ENCODE measurements around the gene QSOX2. TPM values are rescaled to one million over a fixed set of nuclear protein-coding genes. Genes with fewer than 3 reads are reported as not detected.

QSOX2 gene
- total RNA-seq, 4 donors from 2014 or later, result 2.9 to 7.1 (median 5.5) TPM

DNA sequence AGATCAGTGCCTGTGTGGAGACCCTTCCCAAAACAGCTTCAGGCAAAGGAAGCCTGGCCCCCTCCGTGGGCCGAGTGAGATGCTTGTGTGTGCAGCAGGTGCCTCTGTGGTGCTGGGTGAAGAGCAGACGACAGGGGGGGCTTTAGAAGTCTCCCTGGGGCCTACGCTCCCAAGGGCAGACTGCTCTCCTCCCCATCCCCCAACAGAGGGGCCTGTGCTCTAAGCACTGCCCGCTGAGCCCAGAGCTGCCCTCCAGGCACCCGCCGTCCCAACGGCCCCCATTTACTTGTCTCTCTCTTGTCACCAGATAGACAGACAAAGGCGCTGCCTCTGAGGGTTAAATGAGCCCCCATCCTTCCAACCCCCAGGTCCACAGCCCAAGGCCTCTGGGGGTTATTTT, 38.0 kb downstream of the QSOX2 start:
- Histone ChIP-seq H3K27me3 (peaks cover 8 to 36% (median 19%) of the 10 kb centered on the region in 4 donors), H3K4me3 (no peak overlapping the region), H3K27ac (no peak overlapping the region), H3K36me3 (peaks cover 0 to 50% (median 7%) of the 10 kb centered on the region in 3 donors), H3K4me1 (peaks cover 0 to 13% (median 0%) of the 10 kb centered on the region in 3 donors), H3K9me3 (no peaks in the 10 kb centered on the region)
- 83 to 90% methylated on average over 1 to 6 of the region's 9 CpGs for WGBS, 2 donors
- no peak for TF ChIP-seq POLR2A (IDR thresholded peaks at IDR 0.05)
- TF ChIP-seq, protein P1, sequence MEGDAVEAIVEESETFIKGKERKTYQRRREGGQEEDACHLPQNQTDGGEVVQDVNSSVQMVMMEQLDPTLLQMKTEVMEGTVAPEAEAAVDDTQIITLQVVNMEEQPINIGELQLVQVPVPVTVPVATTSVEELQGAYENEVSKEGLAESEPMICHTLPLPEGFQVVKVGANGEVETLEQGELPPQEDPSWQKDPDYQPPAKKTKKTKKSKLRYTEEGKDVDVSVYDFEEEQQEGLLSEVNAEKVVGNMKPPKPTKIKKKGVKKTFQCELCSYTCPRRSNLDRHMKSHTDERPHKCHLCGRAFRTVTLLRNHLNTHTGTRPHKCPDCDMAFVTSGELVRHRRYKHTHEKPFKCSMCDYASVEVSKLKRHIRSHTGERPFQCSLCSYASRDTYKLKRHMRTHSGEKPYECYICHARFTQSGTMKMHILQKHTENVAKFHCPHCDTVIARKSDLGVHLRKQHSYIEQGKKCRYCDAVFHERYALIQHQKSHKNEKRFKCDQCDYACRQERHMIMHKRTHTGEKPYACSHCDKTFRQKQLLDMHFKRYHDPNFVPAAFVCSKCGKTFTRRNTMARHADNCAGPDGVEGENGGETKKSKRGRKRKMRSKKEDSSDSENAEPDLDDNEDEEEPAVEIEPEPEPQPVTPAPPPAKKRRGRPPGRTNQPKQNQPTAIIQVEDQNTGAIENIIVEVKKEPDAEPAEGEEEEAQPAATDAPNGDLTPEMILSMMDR (IDR thresholded peaks at IDR 0.05), result no peak
- DNase-seq, result no peak
- intact Hi-C loops (cut with DNase I), result loop anchor here (10.0 kb wide), 1 partner anchor 63 kb away; no protein-coding TSS in a partner anchor

- H3K4me1 ChIP-seq, result peaks cover 0 to 22% (median 0%) of the 10 kb centered on the region in 3 donors
- intact Hi-C loops (cut with DNase I), result loop anchor here (10.0 kb wide), 1 partner anchor 62 kb away; no protein-coding TSS in a partner anchor
- H3K36me3 ChIP-seq, result peaks cover 0 to 41% (median 7%) of the 10 kb centered on the region in 3 donors
- TF ChIP-seq, protein P1 (IDR thresholded peaks at IDR 0.05), result no peak
- TF ChIP-seq POLR2A (IDR thresholded peaks at IDR 0.05), result no peak
- peaks cover 17 to 45% (median 27%) of the 10 kb centered on the region in 4 donors for H3K27me3 ChIP-seq
- no peak overlapping the region for H3K4me3 ChIP-seq
- no peak for DNase-seq
- 72 to 82% methylated on average over 14 of the region's 16 CpGs for WGBS, 2 donors
- no peaks in the 10 kb centered on the region for H3K9me3 ChIP-seq
- H3K27ac ChIP-seq, result no peak overlapping the region
These were observed 38.9 kb downstream of the QSOX2 start for GRCh38 chr9:136206602-136207275.

DNA sequence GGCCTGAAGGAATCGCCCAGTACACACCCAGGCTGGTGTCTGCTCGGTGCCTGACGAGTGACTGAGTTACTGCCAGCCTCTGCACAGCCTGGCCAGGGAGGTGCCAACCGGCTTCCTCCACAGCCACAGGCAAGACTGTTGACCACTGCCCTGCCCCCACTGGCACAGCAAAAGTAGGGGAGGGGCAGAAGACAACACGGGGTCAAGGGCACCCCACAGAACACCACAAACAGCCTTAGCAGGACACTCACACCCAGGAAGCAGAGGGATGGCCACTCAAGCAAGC, 40.0 kb downstream of the QSOX2 start:
- WGBS, 2 donors, result no CpG with 5 or more reads among the region's 5 CpGs
- H3K4me1 ChIP-seq, result peaks cover 0 to 23% (median 0%) of the 10 kb centered on the region in 3 donors
- no peak overlapping the region for H3K4me3 ChIP-seq
- no peak for DNase-seq
- intact Hi-C loops (cut with DNase I), result loop anchor here (10.0 kb wide), 1 partner anchor 61 kb away; no protein-coding TSS in a partner anchor
- H3K36me3 ChIP-seq, result peaks cover 0 to 31% (median 7%) of the 10 kb centered on the region in 3 donors
- peaks cover 24 to 55% (median 35%) of the 10 kb centered on the region in 4 donors for H3K27me3 ChIP-seq
- H3K27ac ChIP-seq, result no peak overlapping the region
- TF ChIP-seq, protein P1 (IDR thresholded peaks at IDR 0.05), result no peak
- no peak for TF ChIP-seq POLR2A (IDR thresholded peaks at IDR 0.05)
- H3K9me3 ChIP-seq, result no peaks in the 10 kb centered on the region

DNA sequence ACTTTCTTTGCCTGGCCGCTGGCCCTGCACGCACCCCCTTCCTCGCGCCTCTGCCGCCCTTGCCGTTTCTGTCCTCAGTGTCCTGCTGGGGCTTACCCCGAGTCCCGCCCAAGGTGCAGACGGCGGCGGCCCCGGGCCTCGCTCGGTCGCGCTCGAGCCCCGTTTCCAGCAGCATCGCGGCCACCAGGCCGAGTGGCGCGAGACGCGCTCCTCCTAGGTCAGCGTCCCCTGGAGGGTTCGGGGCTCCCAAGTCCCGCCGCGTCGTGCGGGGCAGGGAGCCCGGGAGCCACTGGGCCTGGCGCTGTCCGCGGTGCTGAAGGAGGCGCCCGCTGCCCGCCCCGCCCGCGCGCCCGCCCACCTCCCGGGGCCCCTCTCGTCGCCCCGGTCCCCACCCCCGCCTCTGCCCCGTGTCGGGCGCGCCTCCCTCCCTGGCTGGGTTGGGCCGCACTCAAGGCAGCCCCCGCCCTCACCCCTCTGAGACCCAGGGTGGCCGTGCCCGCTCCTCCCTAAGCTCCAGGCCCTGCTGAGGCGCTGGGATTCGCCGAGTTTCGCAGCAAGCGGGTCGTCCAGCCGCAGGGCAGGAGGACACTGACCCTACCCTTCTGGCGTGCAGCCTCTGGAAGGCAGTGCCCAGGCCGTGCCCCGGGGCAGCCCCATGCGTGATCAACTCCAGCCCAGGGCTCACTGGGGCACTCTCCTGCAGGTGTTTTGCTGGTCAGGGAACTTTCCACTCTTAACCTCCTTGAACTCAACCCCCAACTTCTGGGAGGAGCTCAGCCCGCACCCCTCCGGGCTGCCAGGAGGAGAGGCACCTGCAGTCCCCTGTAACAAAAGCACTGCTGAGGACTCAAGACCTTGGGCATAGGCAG, 40.5 kb downstream of the QSOX2 start, which contains the start of gene LHX3:
Gene LHX3 (minus strand): TSS at position 291 of the 869 bp plus-strand sequence. CDS start 116 bp downstream, at position 175.
- H3K4me3 ChIP-seq, result no peak within 1 kb of the TSS
- 7 to 14% methylated on average over 6 to 9 of the region's 70 CpGs for WGBS, 2 donors
- DNase-seq, result no peak
- peaks cover 0 to 25% (median 7%) of the 10 kb centered on the region in 3 donors for H3K36me3 ChIP-seq
- H3K4me1 ChIP-seq, result peaks cover 0 to 23% (median 0%) of the 10 kb centered on the region in 3 donors
- no peak within 1 kb of the TSS for H3K27ac ChIP-seq
- no peaks in the 10 kb centered on the region for H3K9me3 ChIP-seq
- TF ChIP-seq, protein P1 (IDR thresholded peaks at IDR 0.05), result no peak
- no peak for TF ChIP-seq POLR2A (IDR thresholded peaks at IDR 0.05)
- intact Hi-C loops (cut with DNase I), result loop anchor here (10.0 kb wide), 1 partner anchor 60 kb away; no protein-coding TSS in a partner anchor
- peaks cover 28 to 61% (median 41%) of the 10 kb centered on the region in 4 donors for H3K27me3 ChIP-seq
